HG03060 (cell line): ENCODE results near the gene ALG14.
"Not testable (repeated sequence)": the region's sequence is repeated elsewhere in the genome, so short reads cannot be mapped to it uniquely, and the experiment has no call there.

ENCODE experiments used
- ATAC-seq: cut with Tn5 transposase; IDR thresholded peaks from one replicate; pipeline ENCODE4 v1.9.1; 2021; ENCODE audit warnings: low read depth, moderate number of reproducible peaks; ENCODE audit not compliant: unreplicated experiment

The ALG14 gene

DNA sequence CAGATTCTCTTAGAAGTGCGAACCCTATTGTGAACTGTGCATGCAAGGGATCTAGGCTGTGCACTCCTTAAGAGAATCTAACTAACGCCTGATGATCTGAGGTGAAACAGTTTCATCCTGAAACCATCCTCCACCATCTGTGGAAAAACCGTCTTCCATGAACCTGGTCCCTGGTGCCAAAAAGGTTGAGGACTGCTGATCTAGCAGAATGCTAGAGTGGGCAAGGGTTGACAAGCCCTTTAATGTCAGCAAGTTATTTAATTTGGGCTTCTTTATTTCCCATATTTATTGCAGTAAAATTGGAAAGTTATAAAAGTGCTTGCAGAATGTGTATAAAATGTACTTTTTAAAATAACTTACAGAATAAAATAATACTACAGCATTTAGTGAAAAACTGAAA lies 26.4 kb downstream of the ALG14 start:
- ATAC-seq: no peak

DNA sequence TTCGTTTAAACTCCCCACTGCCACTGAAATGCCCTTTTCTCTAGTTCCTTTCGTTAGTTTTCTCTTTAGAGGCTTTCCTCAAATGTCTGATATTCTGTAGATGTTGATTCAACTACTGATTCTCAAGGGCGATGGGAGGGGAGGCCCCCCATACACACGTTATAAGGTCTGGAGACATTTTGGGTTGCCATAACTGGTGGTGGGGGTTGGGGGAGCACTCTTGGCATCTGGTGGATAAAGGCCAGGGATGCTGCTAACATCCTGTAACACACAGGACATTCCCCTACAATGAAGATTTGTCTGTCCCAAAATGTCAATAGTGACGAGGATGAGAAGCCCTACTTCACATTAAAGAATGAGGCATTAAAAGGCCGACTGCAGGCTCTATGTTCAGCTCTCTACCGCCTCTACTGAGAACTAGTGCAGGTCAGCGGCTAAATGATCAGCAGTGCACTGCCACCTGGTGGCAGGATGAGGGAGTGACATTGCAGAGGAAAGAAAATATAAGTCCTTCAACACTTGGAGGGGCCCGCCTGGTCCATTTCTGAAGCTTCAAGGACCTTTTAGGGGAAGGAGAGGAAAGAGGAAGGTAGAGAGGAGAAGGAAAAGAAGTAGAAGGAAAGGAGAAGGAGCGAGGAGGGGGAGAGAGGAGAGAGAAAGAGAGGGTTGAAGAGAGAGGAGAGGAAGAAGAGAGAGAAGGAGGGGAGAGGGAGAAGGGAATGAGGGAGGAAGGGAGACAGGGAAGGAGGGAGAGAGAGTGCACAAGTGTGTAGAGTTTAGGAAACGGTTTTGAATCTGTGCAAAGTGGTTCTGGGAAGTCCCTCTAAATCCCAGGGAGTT lies 29.4 kb downstream of the ALG14 start:
- ATAC-seq: peak; percentile 80

DNA sequence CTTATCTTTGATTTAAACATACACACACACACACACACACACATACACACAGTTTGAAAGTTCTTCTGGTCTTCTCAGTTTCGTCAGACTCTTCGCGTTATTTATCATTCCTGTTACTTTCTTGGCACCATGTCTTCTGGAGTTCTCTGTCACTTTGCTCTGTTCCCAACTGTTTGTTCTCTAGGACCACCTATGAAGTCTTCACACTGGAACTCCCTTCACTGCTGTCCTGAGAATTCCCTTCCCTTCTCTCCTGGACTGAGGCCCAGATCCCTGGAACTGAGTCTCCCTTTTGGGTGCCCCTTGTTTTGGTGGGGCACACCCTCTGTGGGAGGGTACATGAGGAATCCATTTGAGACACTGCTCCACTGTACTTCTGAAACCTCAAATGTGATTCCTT lies 30.5 kb downstream of the ALG14 start:
- ATAC-seq: no peak

DNA sequence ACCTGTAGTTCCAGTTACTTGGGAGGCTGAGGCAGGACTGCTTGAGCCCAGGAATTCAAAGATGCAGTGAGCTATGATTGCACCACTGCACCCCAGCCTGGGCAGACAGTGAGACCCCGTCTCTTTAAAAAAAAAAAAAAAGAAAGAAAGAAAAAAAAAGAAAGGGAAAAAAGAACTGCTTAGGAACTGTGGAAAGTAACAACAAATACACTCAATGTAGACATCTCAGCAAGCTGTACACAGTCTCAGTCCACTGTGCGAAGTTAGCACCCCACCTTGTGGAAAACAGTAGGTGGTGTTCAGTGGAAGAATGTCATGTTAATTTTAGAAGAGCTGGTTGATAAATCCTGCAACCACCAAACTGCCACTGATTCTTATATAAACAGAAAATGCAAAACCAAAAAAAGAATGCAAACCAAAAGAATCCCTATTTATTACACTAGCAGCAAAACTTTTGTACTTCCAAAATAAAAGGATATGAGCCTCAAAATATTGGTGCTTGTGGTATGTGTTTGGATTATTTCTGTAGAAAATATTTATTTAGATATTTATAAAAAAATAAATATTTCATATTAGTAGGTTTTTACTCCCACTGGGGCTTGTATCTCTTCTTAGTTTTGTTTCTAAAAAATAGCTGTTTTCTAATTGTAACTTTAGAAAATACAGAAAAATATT lies 31.1 kb downstream of the ALG14 start:
- no peak for ATAC-seq

DNA sequence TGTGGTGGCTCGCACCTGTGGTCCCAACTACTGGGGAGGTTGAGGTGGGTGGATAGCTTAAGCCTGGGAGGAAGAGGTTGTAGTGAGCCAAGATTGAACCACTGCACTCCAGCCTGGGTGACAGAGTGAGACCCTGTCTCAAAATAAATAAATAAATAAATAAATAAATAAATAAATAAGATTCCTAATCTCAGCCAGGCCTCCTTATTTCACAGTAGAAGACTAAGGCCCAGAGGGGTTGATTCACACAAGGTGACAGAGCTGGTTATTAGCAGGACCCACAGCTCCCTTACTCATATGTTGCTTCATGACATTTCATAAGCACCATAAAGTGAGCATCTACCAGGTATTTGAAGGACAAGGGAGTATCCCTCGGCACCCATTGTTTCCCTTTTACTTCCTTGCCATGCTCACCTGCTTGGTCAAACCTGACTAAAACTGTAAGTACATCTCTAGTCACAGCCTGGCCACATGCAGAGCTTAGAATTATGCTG lies 32.7 kb downstream of the ALG14 start:
- no peak for ATAC-seq

DNA sequence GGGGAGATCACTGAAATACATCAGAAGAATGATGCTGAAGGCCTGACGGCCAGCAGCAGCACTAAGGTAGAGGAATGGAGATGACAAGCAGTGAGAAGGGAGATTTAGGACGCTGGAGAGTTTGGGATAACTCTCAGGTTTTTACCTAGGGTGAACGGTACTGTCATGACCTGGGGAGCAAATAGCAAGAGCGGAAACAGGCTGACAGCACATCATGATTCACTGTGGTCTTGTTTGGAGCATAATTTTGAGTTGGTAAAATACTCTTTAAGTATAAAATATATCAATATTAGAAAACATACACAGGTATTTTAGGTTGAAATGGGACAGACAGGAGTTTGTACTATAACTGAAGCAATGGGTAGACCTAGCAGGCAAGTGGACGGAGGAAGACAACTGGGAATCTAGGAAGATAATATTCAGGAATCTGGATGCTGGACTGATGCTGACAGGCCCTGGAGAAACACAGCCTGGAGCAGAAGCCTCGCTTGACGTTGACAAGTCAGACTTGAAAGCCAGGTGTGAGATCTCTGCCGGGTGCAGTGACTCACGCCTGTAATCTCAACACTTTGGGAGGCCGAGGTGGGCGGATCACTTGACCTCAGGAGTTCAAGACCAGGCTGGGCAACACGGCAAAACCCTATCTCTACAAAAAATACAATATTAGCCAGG lies 33.3 kb downstream of the ALG14 start:
- no peak for ATAC-seq

DNA sequence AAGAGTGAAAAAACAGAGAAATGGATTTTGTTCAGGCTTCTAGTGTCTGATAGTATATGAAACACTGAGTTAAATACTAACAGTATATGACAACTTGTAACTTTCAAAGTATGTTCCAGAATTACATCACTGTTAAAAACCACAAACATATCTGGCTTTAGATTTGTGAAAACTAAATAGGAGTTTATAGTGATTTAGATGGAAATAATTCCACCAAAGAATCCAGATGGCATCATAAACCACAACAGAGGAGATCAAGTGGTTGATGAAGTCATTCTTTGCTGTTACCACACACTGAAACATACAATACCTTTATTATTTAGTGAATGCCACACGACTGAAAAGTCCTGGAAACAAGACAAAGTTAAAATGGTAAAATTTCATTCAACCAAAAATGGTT lies 37.2 kb downstream of the ALG14 start:
- ATAC-seq: no peak

DNA sequence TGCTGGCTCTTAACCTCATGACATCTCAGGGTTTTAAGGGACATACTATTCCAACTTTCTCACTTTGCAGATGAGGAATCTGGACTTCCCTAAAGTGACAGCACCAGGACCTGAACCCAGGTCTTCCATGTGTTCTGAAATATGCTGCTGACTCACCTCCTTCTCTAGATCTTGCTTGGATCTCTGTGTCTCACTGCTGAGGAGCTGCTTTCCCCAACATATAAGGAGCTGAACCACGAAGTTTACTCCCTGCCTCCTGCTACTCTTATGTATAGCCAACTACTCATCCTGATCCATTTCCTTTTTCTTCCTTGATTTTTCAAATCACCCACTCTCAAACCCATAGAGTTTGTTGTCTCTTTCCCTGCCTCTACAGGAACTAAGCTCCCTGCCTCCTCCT lies 38.2 kb downstream of the ALG14 start:
- ATAC-seq: no peak

DNA sequence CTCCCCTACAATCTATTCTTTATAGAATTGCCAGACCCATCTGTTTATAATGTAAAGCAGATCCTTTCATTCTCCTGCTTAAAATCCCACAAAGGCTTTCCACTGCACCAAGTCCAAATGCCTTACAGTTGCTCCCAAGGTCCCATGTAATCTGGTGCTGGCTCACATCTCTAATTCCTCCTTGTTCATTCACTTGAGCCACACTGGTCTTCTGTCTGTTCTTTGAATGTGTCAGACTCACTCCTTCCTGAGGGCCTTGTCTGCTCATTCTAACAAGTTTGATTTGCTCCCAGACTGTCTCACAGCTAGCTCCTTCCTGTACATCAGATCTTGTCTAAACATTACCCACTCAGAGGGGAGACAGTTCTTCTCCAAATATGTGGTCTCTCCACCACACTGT lies 38.9 kb downstream of the ALG14 start:
- ATAC-seq: no peak

DNA sequence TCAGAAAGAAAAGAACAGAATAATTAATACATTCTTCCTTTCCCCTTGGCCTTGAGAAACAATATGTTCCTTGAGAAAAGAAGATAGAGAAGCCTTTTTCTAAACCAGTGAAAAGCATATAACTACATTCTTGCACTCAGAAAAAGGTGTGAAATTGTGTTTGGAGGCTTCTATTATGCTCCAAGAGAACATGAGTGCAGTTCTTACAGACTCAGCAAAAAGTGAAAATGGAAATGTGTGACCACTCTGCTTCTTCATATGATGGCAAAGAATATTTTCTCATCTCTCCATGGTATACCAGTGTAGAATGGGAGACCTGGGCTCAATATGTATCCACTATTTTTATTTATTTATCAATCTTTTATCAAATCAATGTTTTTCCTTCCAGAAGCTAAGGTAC lies 43.2 kb downstream of the ALG14 start:
- ATAC-seq: no peak

DNA sequence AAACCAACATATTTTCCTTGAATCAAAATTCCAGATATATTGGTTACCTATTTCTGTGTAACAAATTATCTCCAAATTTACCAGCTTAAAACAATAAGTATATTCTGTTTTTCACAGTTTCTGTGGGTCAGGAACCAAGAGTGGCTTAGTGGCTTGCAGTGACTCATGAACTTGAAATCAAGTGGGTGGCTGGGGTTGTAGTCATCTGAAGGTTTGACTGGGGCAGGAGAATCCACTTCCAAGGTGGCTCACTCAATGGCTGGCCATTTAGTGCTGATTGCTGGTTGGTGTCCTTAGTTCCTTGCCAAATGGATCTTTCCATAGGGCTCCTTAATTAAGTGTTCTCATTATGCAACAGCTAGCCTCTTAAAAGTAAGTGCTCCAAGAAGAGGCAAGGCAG lies 43.8 kb downstream of the ALG14 start:
- no peak for ATAC-seq

DNA sequence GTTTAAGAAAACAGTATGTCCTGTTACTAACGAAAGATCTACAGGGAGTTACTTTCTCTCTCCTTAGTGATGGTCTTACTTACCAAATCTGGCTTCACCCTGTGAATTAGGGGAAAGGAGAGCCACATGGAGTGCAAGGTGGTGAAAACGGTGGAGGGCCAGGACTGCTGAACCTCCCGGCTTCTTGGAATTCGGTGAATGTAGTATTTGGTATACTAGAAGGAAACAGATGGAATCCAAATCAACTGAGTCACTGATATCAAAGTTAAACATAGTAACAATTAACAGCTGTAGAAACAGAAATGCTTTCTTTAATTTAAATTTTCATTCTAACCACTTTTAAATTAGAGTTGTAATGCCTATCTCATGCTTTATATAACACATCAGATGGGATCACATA lies 45.7 kb downstream of the ALG14 start:
- no peak for ATAC-seq

DNA sequence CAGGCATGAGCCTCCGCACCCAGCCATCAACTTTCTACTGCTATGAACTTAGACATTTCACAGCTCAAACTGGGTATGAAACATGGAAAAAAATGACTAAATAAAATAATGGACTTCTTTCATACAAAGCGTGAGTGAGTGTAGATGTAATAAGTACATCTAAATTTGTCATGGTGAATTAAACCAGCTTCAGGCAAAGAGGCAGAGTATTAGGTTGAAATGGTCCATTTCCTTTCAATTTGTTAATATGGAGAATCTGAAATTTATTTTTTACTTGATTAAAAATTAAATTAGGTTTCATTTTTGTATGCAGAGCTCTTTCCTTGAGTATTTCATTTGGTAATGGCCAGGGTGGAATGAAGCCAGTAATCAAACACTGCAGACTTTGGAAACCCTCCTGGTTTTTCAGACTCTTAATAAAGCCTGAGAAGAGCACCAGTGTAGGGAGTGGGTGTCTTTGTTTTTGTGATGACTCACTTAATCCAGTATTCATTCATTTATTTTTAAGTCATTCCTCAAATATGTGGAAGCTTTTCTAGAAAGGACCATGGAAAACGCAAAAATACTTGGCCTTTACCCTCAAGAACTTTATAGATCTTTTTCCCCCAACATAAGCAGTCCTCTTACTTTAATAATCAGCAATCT lies 49.2 kb downstream of the ALG14 start:
- ATAC-seq: no peak

DNA sequence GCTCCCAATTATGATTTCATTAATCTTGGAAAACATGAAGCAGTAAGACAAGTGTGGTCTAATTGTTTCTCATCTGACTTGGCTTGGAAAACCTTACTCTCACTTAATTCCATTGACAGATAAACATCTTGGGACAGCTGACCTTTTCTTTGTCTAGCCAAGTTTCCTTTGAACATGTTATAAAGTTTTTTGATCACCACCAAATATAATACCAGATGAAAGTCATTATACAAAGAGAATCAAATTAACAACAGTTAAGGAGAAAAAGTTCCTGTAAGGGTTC lies 50.2 kb downstream of the ALG14 start:
- no peak for ATAC-seq

DNA sequence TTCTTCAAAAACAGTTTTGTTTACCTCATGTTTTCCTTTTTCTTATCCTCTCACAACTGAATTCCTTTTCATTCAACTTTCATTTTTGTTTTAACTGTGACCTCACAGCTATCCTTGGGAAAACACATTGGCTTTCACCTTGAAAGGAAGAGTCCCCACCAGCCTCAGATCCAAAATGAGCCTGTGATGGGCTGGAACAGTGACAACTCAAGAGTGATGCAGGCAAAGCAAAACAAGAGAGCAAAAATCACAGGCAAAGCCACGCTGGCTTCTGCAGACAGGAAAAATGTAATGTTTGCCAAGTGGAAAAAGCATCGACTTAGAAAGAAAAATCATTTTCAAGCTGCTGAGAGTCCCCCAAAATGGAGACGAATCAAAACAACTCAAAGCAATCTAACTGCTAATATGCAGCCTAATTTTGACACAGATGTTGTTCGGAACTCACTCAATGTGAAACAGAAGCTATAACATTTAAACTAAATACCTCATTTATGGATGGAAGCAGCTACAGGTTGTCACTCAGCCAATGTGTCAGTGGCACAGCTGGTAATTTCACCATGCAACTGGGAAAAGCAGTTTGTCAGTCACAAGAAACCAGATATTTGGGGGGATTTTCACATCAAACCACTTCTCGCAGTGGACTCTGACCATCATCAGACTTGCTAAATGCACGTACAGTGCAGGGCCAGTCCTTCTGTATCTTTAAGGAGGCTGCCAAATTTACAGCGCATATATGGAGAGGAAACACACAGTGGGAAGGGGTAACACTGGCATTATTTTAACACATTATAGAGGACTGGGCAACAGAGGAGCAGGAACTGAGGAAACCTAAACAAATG lies 50.7 kb downstream of the ALG14 start:
- ATAC-seq: no peak

DNA sequence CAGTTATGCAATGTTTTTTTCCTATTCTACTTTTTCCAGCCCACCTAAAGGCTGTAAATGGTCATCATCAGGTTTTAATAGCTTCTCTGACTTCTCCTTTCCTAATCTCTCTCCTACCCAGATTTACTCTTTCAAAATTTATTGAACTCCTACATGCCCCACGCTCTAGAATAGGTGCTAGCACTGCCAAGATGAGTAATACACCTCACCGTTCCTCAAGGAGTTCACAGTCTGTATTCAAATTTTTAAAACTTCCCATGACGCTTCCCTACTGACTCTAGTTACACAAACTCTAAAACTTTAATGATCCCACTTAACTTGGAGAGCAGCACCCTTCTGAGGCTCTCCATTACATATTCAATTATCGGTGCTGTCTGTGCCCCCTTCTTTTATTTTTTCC lies 51.6 kb downstream of the ALG14 start:
- no peak for ATAC-seq

DNA sequence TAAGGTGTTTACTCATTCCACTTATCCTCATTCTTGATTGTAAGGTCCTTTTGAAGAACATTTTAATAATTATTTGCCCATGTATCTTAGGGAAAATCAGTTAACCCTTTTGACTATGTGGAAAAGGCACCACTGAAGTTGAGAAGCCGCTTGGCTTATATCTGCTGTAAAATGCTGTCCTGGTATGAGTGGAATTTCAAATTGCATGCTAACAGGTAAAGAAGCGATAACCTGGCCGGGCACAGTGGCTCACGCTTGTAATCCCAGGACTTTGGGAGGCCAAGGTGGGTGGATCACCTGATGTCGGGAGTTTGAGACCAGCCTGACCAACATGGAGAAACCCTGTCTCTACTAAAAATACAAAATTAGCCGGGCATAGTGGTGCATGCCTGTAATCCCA lies 53.3 kb downstream of the ALG14 start:
- ATAC-seq: not testable (repeated sequence)

DNA sequence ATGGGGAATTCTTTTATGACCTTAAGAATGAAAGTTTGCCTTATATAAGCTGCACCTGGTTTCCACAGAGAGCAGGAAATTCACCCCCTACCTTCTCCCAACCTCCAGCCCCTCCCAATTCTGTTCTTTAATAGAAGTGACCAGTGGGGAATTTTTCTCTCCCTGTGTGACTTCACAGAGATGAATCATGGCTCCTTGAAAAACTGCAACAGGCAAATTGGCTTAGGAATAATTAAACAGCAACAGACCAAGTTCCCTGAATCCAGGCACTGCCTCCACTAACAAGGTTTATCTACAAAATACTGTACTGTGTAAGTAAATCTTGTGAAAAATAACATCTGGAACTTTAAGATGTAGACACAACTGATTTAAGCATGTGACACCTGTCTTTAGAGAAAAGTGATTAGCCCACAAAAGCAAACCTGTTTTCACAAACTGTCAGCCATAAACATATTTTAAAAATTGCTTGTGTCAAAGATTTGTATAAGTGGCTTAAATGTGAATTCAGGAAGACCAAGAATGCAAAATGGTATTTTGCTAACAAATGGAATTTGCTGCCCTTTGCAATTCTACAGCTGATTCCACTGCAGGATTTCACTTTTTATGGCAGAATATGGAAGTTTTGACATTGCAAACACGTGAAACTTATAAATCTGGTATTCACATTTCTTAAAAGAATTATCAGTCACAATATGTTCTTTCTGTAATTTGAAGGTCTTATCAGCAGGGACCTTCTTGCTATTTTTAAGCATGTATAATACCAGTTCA lies 54.0 kb downstream of the ALG14 start:
- ATAC-seq: no peak

DNA sequence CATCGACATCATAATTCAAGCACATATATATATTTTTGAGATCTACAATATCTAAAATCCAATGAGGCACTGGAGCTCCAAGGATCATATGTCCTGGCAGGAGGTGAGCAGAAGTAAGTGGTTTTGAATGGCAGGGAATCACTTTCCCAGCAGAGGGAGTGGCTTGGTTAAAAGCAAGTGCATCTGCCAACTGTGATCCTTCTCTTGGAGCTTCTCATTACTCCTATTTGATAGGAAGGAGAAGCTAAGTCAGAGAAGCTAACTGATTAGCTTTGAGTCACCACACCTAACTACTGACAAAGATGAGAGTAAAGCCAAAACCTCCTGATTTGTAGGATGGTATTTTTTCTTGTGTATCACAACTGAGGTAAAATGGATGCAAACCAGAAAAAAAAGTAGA lies 55.0 kb downstream of the ALG14 start:
- ATAC-seq: no peak

DNA sequence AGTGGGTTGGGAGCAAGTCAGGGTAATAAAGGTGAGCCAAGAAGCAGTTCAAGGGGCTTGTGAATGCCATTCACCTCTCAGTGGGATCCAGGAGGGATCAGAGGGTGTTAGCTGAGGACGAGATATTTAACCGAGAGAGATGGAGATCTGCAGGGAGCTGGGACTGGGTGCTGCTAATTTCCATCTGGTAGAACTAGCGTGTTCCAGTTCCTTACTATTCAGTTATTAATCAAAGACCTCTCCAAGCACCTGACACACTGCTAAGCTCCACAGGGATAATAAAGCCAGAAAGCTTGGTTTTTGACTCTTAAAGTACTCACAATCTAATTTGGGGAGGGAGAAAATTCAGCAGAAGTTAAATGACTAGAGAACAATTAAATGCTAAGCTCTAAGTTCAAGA lies 57.7 kb downstream of the ALG14 start:
- no peak for ATAC-seq
